K562 (cell line): ENCODE measurements around the gene TRDMT1. TPM values are rescaled to one million over a fixed set of nuclear protein-coding genes. Genes with fewer than 3 reads are reported as not detected.

Experiments
- CBFA2T3 ChIP-seq: fragments of 450-650 bp; IDR thresholded peaks from 2 replicates; pipeline ENCODE4 v1.6.1; 2017
- HEY1 ChIP-seq: fragments of 250-450 bp; sonication (Bioruptor Pico); IDR thresholded peaks from 2 replicates; pipeline ENCODE4 v1.5.0; 2020; ENCODE audit warnings: mild to moderate bottlenecking, moderate library complexity, borderline replicate concordance
- LCOR ChIP-seq: sonication (generic); formaldehyde crosslinking; IDR thresholded peaks from 2 replicates; pipeline ENCODE4 v1.8.0; 2022; ENCODE audit warnings: mild to moderate bottlenecking, missing genetic modification reagents
- NFRKB ChIP-seq: fragments of 450-650 bp; IDR thresholded peaks from 2 replicates; pipeline ENCODE4 v1.6.1; 2016; ENCODE audit warnings: low read depth
- NR2F6 ChIP-seq: fragments of 450-650 bp; formaldehyde crosslinking; IDR thresholded peaks from 2 replicates; pipeline ENCODE4 v1.4.0; 2020; ENCODE audit warnings: mild to moderate bottlenecking
- RBM25 ChIP-seq: fragments of 200-400 bp; formaldehyde crosslinking; IDR thresholded peaks from 2 replicates; pipeline ENCODE4 v1.6.1; 2018; ENCODE audit warnings: low read length, low read depth, moderate library complexity; ENCODE audit not compliant: severe bottlenecking
- SMARCA4 ChIP-seq: fragments of 450-650 bp; IDR thresholded peaks from 2 replicates; pipeline ENCODE4 v1.6.1; 2016
- SRSF3 ChIP-seq: fragments of 200-400 bp; formaldehyde crosslinking; IDR thresholded peaks from 2 replicates; pipeline ENCODE4 v1.6.1; 2016; ENCODE audit warnings: mild to moderate bottlenecking, low read length, moderate library complexity; ENCODE audit not compliant: insufficient read depth
- TCF7L2 ChIP-seq: fragments of 150-350 bp; IDR thresholded peaks from 2 replicates; pipeline ENCODE4 v1.6.1; 2016; ENCODE audit warnings: low read depth, mild to moderate bottlenecking, low read length, moderate library complexity
- ZFP36 ChIP-seq: fragments of 150-350 bp; IDR thresholded peaks from 2 replicates; pipeline ENCODE4 v1.6.1; 2018; ENCODE audit warnings: low read length, low read depth; ENCODE audit not compliant: partially characterized antibody
- ZNF282 ChIP-seq: sonication (generic); formaldehyde crosslinking; IDR thresholded peaks from 2 replicates; pipeline ENCODE4 v1.8.1; 2023; ENCODE audit warnings: missing genetic modification reagents
- ZNF324 ChIP-seq: fragments of 250-450 bp; sonication (Bioruptor Pico); IDR thresholded peaks from 2 replicates; pipeline ENCODE4 v1.4.0; 2020; ENCODE audit warnings: mild to moderate bottlenecking
- ZNF780A ChIP-seq: fragments of 250-450 bp; sonication (Bioruptor Pico); IDR thresholded peaks from 2 replicates; pipeline ENCODE4 v1.5.0; 2021; ENCODE audit warnings: mild to moderate bottlenecking
- polyA plus RNA-seq, 8 experiments: library from polyadenylated mRNA; depleted of rRNA in 4 of 8; stranded (reverse) in 5 of 8; unstranded in 3 of 8; fragments of >200 nt; fragmentation: Nextera tagmentation in 2 of 8; fragmentation: Illumina TruSeq in 1 of 8; extraction: Ambion mirVana in 2 of 8; extraction: Trizol in 1 of 8; gene quantifications; 2 replicates each; pipeline versions ENCODE4 v1.2.1 to v1.2.3, GENCODE V29; 2011 to 2014; ENCODE audit warnings: inconsistent platforms in 1 of 8, missing spikeins in 1 of 8
- total RNA-seq, 7 experiments: library from RNA; depleted of rRNA in 6 of 7; stranded (reverse); fragments of >200 nt in 6 of 7; fragmentation: Illumina TruSeq in 2 of 7; extraction: Trizol in 2 of 7; gene quantifications; 2 replicates each; pipeline versions ENCODE4 v1.2.1 to v1.2.3, GENCODE V29; 2011 to 2021; ENCODE audit warnings: low replicate concordance in 1 of 7
- TF ChIP-seq, protein P1 (sequence below): fragments of 450-650 bp; IDR thresholded peaks from 2 replicates; pipeline ENCODE4 v1.7.1; 2018; ENCODE audit warnings: mild to moderate bottlenecking, low read depth; ENCODE audit not compliant: partially characterized antibody
- TF ChIP-seq, protein P2 (sequence below): fragments of 450-650 bp; formaldehyde crosslinking; IDR thresholded peaks from 2 replicates; pipeline ENCODE4 v1.4.0; 2020; ENCODE audit warnings: mild to moderate bottlenecking, moderate library complexity
- TF ChIP-seq, protein P3 (sequence below): fragments of 150-350 bp; conservative IDR thresholded peaks from 2 replicates; pipeline ENCODE4 v1.6.1; 2014; ENCODE audit warnings: low read length
- TF ChIP-seq, protein P4 (sequence below): fragments of 150-350 bp; IDR thresholded peaks from 2 replicates; pipeline ENCODE4 v1.6.1; 2014; ENCODE audit warnings: low read depth, mild to moderate bottlenecking, low read length, borderline replicate concordance

The TRDMT1 gene
- total and polyA plus RNA-seq, 9 of the 15 experiments (the other 6 are each of a cell fraction or from before 2014, with no cell fraction given): 5.4 to 12.6 (median 9.3) TPM

DNA sequence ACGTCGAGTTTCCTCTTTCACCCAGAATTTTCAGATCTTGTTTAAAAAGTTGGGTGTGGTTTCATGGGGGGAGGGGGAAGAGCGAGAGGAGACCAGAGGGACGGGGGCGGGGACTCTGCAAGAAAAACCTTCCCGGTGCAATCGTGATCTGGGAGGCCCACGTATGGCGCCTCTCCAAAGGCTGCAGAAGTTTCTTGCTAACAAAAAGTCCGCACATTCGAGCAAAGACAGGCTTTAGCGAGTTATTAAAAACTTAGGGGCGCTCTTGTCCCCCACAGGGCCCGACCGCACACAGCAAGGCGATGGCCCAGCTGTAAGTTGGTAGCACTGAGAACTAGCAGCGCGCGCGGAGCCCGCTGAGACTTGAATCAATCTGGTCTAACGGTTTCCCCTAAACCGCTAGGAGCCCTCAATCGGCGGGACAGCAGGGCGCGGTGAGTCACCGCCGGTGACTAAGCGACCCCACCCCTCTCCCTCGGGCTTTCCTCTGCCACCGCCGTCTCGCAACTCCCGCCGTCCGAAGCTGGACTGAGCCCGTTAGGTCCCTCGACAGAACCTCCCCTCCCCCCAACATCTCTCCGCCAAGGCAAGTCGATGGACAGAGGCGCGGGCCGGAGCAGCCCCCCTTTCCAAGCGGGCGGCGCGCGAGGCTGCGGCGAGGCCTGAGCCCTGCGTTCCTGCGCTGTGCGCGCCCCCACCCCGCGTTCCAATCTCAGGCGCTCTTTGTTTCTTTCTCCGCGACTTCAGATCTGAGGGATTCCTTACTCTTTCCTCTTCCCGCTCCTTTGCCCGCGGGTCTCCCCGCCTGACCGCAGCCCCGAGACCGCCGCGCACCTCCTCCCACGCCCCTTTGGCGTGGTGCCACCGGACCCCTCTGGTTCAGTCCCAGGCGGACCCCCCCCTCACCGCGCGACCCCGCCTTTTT, 26.9 kb upstream of the TRDMT1 start, which contains the start of gene VIM (continued):
- TF ChIP-seq, protein P1, sequence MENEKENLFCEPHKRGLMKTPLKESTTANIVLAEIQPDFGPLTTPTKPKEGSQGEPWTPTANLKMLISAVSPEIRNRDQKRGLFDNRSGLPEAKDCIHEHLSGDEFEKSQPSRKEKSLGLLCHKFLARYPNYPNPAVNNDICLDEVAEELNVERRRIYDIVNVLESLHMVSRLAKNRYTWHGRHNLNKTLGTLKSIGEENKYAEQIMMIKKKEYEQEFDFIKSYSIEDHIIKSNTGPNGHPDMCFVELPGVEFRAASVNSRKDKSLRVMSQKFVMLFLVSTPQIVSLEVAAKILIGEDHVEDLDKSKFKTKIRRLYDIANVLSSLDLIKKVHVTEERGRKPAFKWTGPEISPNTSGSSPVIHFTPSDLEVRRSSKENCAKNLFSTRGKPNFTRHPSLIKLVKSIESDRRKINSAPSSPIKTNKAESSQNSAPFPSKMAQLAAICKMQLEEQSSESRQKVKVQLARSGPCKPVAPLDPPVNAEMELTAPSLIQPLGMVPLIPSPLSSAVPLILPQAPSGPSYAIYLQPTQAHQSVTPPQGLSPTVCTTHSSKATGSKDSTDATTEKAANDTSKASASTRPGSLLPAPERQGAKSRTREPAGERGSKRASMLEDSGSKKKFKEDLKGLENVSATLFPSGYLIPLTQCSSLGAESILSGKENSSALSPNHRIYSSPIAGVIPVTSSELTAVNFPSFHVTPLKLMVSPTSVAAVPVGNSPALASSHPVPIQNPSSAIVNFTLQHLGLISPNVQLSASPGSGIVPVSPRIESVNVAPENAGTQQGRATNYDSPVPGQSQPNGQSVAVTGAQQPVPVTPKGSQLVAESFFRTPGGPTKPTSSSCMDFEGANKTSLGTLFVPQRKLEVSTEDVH: peak; percentile 51
- TF ChIP-seq RBM25 (no peak), ZNF324 (CRISPR knock-in tag) (no peak), NFRKB (peak; percentile 56; the same call in 1 of the 2 replicates), TCF7L2 (no peak), NR2F6 (CRISPR knock-in tag) (no peak), SRSF3 (0 out of 2 replicates have a peak, but pooled peaks have one; percentile 30), LCOR (CRISPR knock-in tag) (no peak; the same call in none of the 2 replicates), HEY1 (CRISPR knock-in tag) (no peak), ZFP36 (no peak), CBFA2T3 (peak; percentile 67), SMARCA4 (peak; percentile 91), ZNF780A (CRISPR knock-in tag) (no peak), ZNF282 (CRISPR knock-in tag) (no peak)
- TF ChIP-seq, protein P2, sequence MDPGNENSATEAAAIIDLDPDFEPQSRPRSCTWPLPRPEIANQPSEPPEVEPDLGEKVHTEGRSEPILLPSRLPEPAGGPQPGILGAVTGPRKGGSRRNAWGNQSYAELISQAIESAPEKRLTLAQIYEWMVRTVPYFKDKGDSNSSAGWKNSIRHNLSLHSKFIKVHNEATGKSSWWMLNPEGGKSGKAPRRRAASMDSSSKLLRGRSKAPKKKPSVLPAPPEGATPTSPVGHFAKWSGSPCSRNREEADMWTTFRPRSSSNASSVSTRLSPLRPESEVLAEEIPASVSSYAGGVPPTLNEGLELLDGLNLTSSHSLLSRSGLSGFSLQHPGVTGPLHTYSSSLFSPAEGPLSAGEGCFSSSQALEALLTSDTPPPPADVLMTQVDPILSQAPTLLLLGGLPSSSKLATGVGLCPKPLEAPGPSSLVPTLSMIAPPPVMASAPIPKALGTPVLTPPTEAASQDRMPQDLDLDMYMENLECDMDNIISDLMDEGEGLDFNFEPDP (CRISPR knock-in tag): no peak
- TF ChIP-seq, protein P3, sequence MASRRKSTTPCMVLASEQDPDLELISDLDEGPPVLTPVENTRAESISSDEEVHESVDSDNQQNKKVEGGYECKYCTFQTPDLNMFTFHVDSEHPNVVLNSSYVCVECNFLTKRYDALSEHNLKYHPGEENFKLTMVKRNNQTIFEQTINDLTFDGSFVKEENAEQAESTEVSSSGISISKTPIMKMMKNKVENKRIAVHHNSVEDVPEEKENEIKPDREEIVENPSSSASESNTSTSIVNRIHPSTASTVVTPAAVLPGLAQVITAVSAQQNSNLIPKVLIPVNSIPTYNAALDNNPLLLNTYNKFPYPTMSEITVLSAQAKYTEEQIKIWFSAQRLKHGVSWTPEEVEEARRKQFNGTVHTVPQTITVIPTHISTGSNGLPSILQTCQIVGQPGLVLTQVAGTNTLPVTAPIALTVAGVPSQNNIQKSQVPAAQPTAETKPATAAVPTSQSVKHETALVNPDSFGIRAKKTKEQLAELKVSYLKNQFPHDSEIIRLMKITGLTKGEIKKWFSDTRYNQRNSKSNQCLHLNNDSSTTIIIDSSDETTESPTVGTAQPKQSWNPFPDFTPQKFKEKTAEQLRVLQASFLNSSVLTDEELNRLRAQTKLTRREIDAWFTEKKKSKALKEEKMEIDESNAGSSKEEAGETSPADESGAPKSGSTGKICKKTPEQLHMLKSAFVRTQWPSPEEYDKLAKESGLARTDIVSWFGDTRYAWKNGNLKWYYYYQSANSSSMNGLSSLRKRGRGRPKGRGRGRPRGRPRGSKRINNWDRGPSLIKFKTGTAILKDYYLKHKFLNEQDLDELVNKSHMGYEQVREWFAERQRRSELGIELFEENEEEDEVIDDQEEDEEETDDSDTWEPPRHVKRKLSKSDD: no peak
- TF ChIP-seq, protein P4, sequence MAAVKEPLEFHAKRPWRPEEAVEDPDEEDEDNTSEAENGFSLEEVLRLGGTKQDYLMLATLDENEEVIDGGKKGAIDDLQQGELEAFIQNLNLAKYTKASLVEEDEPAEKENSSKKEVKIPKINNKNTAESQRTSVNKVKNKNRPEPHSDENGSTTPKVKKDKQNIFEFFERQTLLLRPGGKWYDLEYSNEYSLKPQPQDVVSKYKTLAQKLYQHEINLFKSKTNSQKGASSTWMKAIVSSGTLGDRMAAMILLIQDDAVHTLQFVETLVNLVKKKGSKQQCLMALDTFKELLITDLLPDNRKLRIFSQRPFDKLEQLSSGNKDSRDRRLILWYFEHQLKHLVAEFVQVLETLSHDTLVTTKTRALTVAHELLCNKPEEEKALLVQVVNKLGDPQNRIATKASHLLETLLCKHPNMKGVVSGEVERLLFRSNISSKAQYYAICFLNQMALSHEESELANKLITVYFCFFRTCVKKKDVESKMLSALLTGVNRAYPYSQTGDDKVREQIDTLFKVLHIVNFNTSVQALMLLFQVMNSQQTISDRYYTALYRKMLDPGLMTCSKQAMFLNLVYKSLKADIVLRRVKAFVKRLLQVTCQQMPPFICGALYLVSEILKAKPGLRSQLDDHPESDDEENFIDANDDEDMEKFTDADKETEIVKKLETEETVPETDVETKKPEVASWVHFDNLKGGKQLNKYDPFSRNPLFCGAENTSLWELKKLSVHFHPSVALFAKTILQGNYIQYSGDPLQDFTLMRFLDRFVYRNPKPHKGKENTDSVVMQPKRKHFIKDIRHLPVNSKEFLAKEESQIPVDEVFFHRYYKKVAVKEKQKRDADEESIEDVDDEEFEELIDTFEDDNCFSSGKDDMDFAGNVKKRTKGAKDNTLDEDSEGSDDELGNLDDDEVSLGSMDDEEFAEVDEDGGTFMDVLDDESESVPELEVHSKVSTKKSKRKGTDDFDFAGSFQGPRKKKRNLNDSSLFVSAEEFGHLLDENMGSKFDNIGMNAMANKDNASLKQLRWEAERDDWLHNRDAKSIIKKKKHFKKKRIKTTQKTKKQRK: no peak
